ENCODE results near the gene LRRC45. TPM values are rescaled to one million over a fixed set of nuclear protein-coding genes. Genes with fewer than 3 reads are reported as not detected.

LRRC45 gene
- total RNA-seq, 2 experiments from 2014 or later, result 54.5 to 68.4 TPM

- Mint-ChIP-seq H3K36me3 (ENCODE audit: low read depth) (peaks cover 5% of the 10 kb centered on the region), H3K4me3 (no peak overlapping the region), H3K27me3 (no peaks in the 10 kb centered on the region), H3K27ac (no peak overlapping the region), H3K9me3 (no peaks in the 10 kb centered on the region), H3K4me1 (peaks cover 12% of the 10 kb centered on the region)
- POLR2A ChIA-PET, result no interaction called here
- DNase-seq, result no peak
- CTCF ChIA-PET, result interaction anchor here (0.9 to 1.2 kb wide), 2 partner anchors 9 to 69 kb away, joined by 3 to 5 read pairs; no protein-coding TSS in a partner anchor
Observed at GRCh38 chr17:82056729-82057621, 33.9 kb downstream of the LRRC45 start.

GRCh38 chr17:82058230-82058854 lies 35.2 kb downstream of the LRRC45 start:
- ChIA-PET CTCF (no interaction called here), POLR2A (interaction anchor here (0.6 kb wide), 1 partner anchor 8 kb away, joined by 6 read pairs; no protein-coding TSS in a partner anchor)
- H3K9me3 Mint-ChIP-seq, result no peaks in the 10 kb centered on the region
- H3K27ac Mint-ChIP-seq, result peak overlapping the region; percentile 57
- H3K27me3 Mint-ChIP-seq, result no peaks in the 10 kb centered on the region
- no peak for DNase-seq
- peaks cover 5% of the 10 kb centered on the region for H3K36me3 Mint-ChIP-seq (ENCODE audit: low read depth)
- H3K4me3 Mint-ChIP-seq, result no peak overlapping the region
- peaks cover 5% of the 10 kb centered on the region for H3K4me1 Mint-ChIP-seq

GRCh38 chr17:82058855-82059249 lies 35.7 kb downstream of the LRRC45 start:
- no peaks in the 10 kb centered on the region for H3K4me1 Mint-ChIP-seq
- no peak overlapping the region for H3K27ac Mint-ChIP-seq
- ChIA-PET CTCF (interaction anchor here (0.5 to 1.8 kb wide), 3 partner anchors 21 to 140 kb away, joined by 3 to 5 read pairs (median 3); partner anchors contain the start of genes DCXR and RAC3), POLR2A (interaction anchor here (0.6 kb wide), 1 partner anchor 8 kb away, joined by 6 read pairs; no protein-coding TSS in a partner anchor)
- H3K9me3 Mint-ChIP-seq, result no peaks in the 10 kb centered on the region
- no peak overlapping the region for H3K4me3 Mint-ChIP-seq
- H3K36me3 Mint-ChIP-seq (ENCODE audit: low read depth), result peaks cover 5% of the 10 kb centered on the region
- DNase-seq, result no peak
- H3K27me3 Mint-ChIP-seq, result no peaks in the 10 kb centered on the region

GRCh38 chr17:82059272-82060000 lies 36.3 kb downstream of the LRRC45 start:
- no peaks in the 10 kb centered on the region for H3K27me3 Mint-ChIP-seq
- POLR2A ChIA-PET, result no interaction called here
- CTCF ChIA-PET, result interaction anchor here (0.5 to 1.8 kb wide), 3 partner anchors 22 to 139 kb away, joined by 3 to 5 read pairs (median 3); partner anchors contain the start of genes DCXR and RAC3

GRCh38 chr17:82060001-82060380 lies 36.9 kb downstream of the LRRC45 start:
- Mint-ChIP-seq H3K27ac (no peak overlapping the region), H3K27me3 (no peaks in the 10 kb centered on the region), H3K4me1 (peaks cover 5% of the 10 kb centered on the region), H3K9me3 (no peaks in the 10 kb centered on the region), H3K36me3 (ENCODE audit: low read depth) (peaks cover 3% of the 10 kb centered on the region), H3K4me3 (no peak overlapping the region)
- POLR2A ChIA-PET, result no interaction called here
- no peak for DNase-seq
- CTCF ChIA-PET, result interaction anchor here (1.1 to 1.8 kb wide), 2 partner anchors 22 to 29 kb away, joined by 3 to 5 read pairs; partner anchors contain the start of genes DCXR and RAC3

More at GRCh38 chr17:82059272-82060000, 36.3 kb downstream of the LRRC45 start:
- Mint-ChIP-seq H3K4me3 (no peak overlapping the region), H3K4me1 (peaks cover 5% of the 10 kb centered on the region), H3K9me3 (no peaks in the 10 kb centered on the region), H3K27ac (no peak overlapping the region), H3K36me3 (ENCODE audit: low read depth) (peaks cover 5% of the 10 kb centered on the region)
- DNase-seq, result no peak

GRCh38 chr17:82060614-82061013 lies 37.5 kb downstream of the LRRC45 start:
- CTCF ChIA-PET, result interaction anchor here (0.5 to 1.8 kb wide), 2 partner anchors 30 to 84 kb away, joined by 3 to 5 read pairs; partner anchors contain the start of gene RAC3
- Mint-ChIP-seq H3K27me3 (no peaks in the 10 kb centered on the region), H3K36me3 (ENCODE audit: low read depth) (peaks cover 3% of the 10 kb centered on the region), H3K27ac (no peak overlapping the region), H3K9me3 (no peaks in the 10 kb centered on the region), H3K4me3 (no peak overlapping the region), H3K4me1 (peaks cover 5% of the 10 kb centered on the region)
- DNase-seq, result no peak
- POLR2A ChIA-PET, result no interaction called here

GRCh38 chr17:82061047-82061925 lies 38.2 kb downstream of the LRRC45 start:
- CTCF ChIA-PET, result interaction anchor here (0.5 kb wide), 1 partner anchor 84 kb away, joined by 3 read pairs; no protein-coding TSS in a partner anchor
- POLR2A ChIA-PET, result no interaction called here
- peaks cover 3% of the 10 kb centered on the region for H3K36me3 Mint-ChIP-seq (ENCODE audit: low read depth)
- H3K9me3 Mint-ChIP-seq, result no peaks in the 10 kb centered on the region
- H3K27me3 Mint-ChIP-seq, result no peaks in the 10 kb centered on the region
- peaks cover 8% of the 10 kb centered on the region for H3K4me1 Mint-ChIP-seq
- no peak for DNase-seq
- H3K27ac Mint-ChIP-seq, result no peak overlapping the region
- no peak overlapping the region for H3K4me3 Mint-ChIP-seq

- Mint-ChIP-seq H3K4me1 (peaks cover 11% of the 10 kb centered on the region), H3K36me3 (ENCODE audit: low read depth) (peaks cover 3% of the 10 kb centered on the region), H3K27ac (no peak overlapping the region), H3K4me3 (no peak overlapping the region), H3K27me3 (no peaks in the 10 kb centered on the region), H3K9me3 (no peaks in the 10 kb centered on the region)
- POLR2A ChIA-PET, result no interaction called here
- CTCF ChIA-PET, result no interaction called here
- DNase-seq, result no peak
Observed at GRCh38 chr17:82062076-82062983, 39.2 kb downstream of the LRRC45 start.

- Mint-ChIP-seq H3K36me3 (ENCODE audit: low read depth) (peaks cover 3% of the 10 kb centered on the region), H3K9me3 (no peaks in the 10 kb centered on the region), H3K4me1 (peaks cover 11% of the 10 kb centered on the region), H3K27ac (no peak overlapping the region), H3K4me3 (no peak overlapping the region), H3K27me3 (no peaks in the 10 kb centered on the region)
- POLR2A ChIA-PET, result no interaction called here
- DNase-seq, result no peak
- CTCF ChIA-PET, result interaction anchor here (0.9 kb wide), 1 partner anchor 96 kb away, joined by 3 read pairs; no protein-coding TSS in a partner anchor
Observed at GRCh38 chr17:82062984-82063368, 39.9 kb downstream of the LRRC45 start.

- CTCF ChIA-PET, result interaction anchor here (0.9 to 2.0 kb wide), 2 partner anchors 10 to 97 kb away, joined by 3 to 7 read pairs; no protein-coding TSS in a partner anchor
- Mint-ChIP-seq H3K36me3 (ENCODE audit: low read depth) (peaks cover 3% of the 10 kb centered on the region), H3K4me1 (peaks cover 11% of the 10 kb centered on the region), H3K4me3 (peak overlapping the region; percentile 65), H3K27me3 (no peaks in the 10 kb centered on the region), H3K27ac (peak overlapping the region; percentile 69), H3K9me3 (no peaks in the 10 kb centered on the region)
- DNase-seq, result no peak
- POLR2A ChIA-PET, result no interaction called here
Observed at GRCh38 chr17:82063424-82064415, 40.6 kb downstream of the LRRC45 start.
